Measurements from ENCODE around the gene SCUBE3. TPM values are rescaled to one million over a fixed set of nuclear protein-coding genes. Genes with fewer than 3 reads are reported as not detected.

The SCUBE3 gene
- total and polyA plus RNA-seq, 9 of the 15 experiments (the other 6 are each of a cell fraction or from before 2014, with no cell fraction given) = 0.01 to 0.11 TPM; not detected in 7

GRCh38 chr6:35176301-35177024 lies 37.3 kb upstream of the SCUBE3 start:
- DNase-seq (ENCODE audit: extremely low read depth in 1 of 4, low spot score in 3 of 4) (no peak), FAIRE-seq (no peak), ATAC-seq (no peak)
- Histone ChIP-seq H3K4me2 (ENCODE audit: insufficient read depth, low read length) (no peak overlapping the region), H4K20me1 (replicated peaks; ENCODE audit: control insufficient read depth, insufficient read depth, low read length) (no peaks in the 10 kb centered on the region), H2AFZ (ENCODE audit: low read depth, low read length) (no peak overlapping the region), H3K9me1 (ENCODE audit: control insufficient read depth, insufficient read depth, low read length) (no peaks in the 10 kb centered on the region), H3K9me3 (replicated peaks; ENCODE audit: control insufficient read depth, insufficient read depth, low read depth, low read length) (no peaks in the 10 kb centered on the region), H3K79me2 (ENCODE audit: control insufficient read depth, insufficient read depth, low read length) (no peaks in the 10 kb centered on the region), H3K27me3 (ENCODE audit: control insufficient read depth in 2 of 2, insufficient read depth in 2 of 2, low read length in 2 of 2) (peaks cover 7 to 24% of the 10 kb centered on the region in 2 experiments), H3K4me3 (no peak overlapping the region), H3K9ac (ENCODE audit: insufficient read depth in 1 of 2, low read depth in 2 of 2, low read length in 2 of 2) (no peak overlapping the region), H3K36me3 (ENCODE audit: control insufficient read depth, insufficient read depth, low read length) (no peaks in the 10 kb centered on the region), H3K27ac (ENCODE audit: extremely low read depth, low read depth, low read length) (no peak overlapping the region), H3K4me1 (replicated peaks in 1 of 2; ENCODE audit: control insufficient read depth in 2 of 2, insufficient read depth in 2 of 2, low read length in 2 of 2) (peaks cover 0 to 6% of the 10 kb centered on the region in 2 experiments; a peak in 3 of 5 replicates)
- in situ Hi-C loops (cut with MboI) (no loop called here), intact Hi-C loops (cut with micrococcal nuclease) (no loop called here)
- POLR2A ChIA-PET = interaction anchor here (1.1 kb wide), 1 partner anchor 11 kb away, joined by 4 read pairs; no protein-coding TSS in a partner anchor
- TF ChIP-seq SIRT6 (IDR thresholded peaks at IDR 0.05; ENCODE audit: low read depth, low read length) (no peak), KDM1A (IDR thresholded peaks at IDR 0.05) (peak in 1 of 2 experiments; percentile 20; a peak in 1 of 4 replicates), BCOR (IDR thresholded peaks at IDR 0.05) (peak; percentile 67)
- no TSS peak for BruUV-seq (replicated peaks)
- 12% methylated on average over 3 of the region's 3 CpGs for WGBS (ENCODE audit: insufficient coverage, low coverage, missing lambda C conversion rate)
- CTCF ChIA-PET (ENCODE audit: low intra/inter-chr PET ratio) = no interaction called here

DNA sequence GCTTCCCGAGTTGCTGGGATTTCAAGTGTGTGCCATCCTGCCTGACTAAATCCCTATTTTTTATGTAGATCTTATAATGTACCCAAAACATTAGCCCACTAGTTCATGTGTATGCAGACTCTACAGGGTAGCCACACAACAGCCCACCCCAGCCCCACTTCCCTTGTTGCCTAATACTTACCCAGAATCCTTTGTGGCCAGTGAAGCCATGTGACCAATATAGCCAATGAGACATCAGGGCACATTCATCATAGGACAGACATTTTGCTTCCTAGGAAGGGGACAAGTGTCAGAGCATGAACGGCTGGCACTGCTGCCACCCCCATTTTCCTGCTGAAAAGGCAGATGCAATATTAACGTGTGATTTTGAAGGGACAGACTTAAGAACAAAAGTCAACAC lies 36.6 kb upstream of the SCUBE3 start:
- 6% methylated on average over 3 of the region's 3 CpGs for WGBS (ENCODE audit: insufficient coverage, low coverage, missing lambda C conversion rate)
- Histone ChIP-seq H3K27me3 (ENCODE audit: control insufficient read depth in 2 of 2, insufficient read depth in 2 of 2, low read length in 2 of 2) (peaks cover 5 to 24% of the 10 kb centered on the region in 2 experiments), H4K20me1 (replicated peaks; ENCODE audit: control insufficient read depth, insufficient read depth, low read length) (no peaks in the 10 kb centered on the region), H3K9me1 (ENCODE audit: control insufficient read depth, insufficient read depth, low read length) (no peaks in the 10 kb centered on the region), H3K27ac (ENCODE audit: extremely low read depth, low read depth, low read length) (no peak overlapping the region), H3K9ac (ENCODE audit: insufficient read depth in 1 of 2, low read depth in 2 of 2, low read length in 2 of 2) (no peak overlapping the region), H3K9me3 (replicated peaks; ENCODE audit: control insufficient read depth, insufficient read depth, low read depth, low read length) (no peaks in the 10 kb centered on the region), H3K79me2 (ENCODE audit: control insufficient read depth, insufficient read depth, low read length) (no peaks in the 10 kb centered on the region), H3K4me2 (ENCODE audit: insufficient read depth, low read length) (peak overlapping the region; percentile 38; the same call in 1 of the 2 replicates), H3K4me3 (no peak overlapping the region), H2AFZ (ENCODE audit: low read depth, low read length) (peak overlapping the region; percentile 76), H3K4me1 (replicated peaks in 1 of 2; ENCODE audit: control insufficient read depth in 2 of 2, insufficient read depth in 2 of 2, low read length in 2 of 2) (peaks cover 7 to 11% of the 10 kb centered on the region in 2 experiments; a peak in 4 of 5 replicates), H3K36me3 (ENCODE audit: control insufficient read depth, insufficient read depth, low read length) (no peaks in the 10 kb centered on the region)
- POLR2A ChIA-PET = interaction anchor here (1.1 kb wide), 1 partner anchor 10 kb away, joined by 4 read pairs; no protein-coding TSS in a partner anchor
- ATAC-seq (peak; percentile 77), DNase-seq (ENCODE audit: extremely low read depth in 1 of 4, low spot score in 3 of 4) (peak in 3 of 4 experiments; percentile 41 to 80 (median 70)), FAIRE-seq (peak; percentile 29)
- CTCF ChIA-PET (ENCODE audit: low intra/inter-chr PET ratio) = no interaction called here
- in situ Hi-C loops (cut with MboI) = no loop called here
- intact Hi-C loops (cut with micrococcal nuclease) = no loop called here
- no TSS peak for BruUV-seq (replicated peaks)
- TF ChIP-seq NR2F6 (CRISPR knock-in tag; IDR thresholded peaks at IDR 0.05) = no peak
- no peak for TF ChIP-seq ZNF239 (CRISPR knock-in tag; IDR thresholded peaks at IDR 0.05)
- TF ChIP-seq HINFP (tag; conservative IDR thresholded peaks at IDR 0.05; ENCODE audit: low read depth) = no peak
- no peak for TF ChIP-seq CCAR2 (IDR thresholded peaks at IDR 0.05; ENCODE audit: low read depth, low read length)
- TF ChIP-seq MAFF (IDR thresholded peaks at IDR 0.05; ENCODE audit: low read length) = no peak
- no peak for TF ChIP-seq NFIX (CRISPR knock-in tag; IDR thresholded peaks at IDR 0.05; ENCODE audit: low read depth)
